GM18502 (cell line): Measurements from ENCODE around the gene RALGPS1.

Experiments
- ATAC-seq: cut with Tn5 transposase; IDR thresholded peaks from one replicate; pipeline ENCODE4 v1.9.1; 2021; ENCODE audit warnings: mild to moderate bottlenecking; ENCODE audit not compliant: unreplicated experiment, poor library complexity

Gene RALGPS1

GRCh38 chr9:127112735-127113161 lies 198.2 kb downstream of the RALGPS1 start:
- no peak for ATAC-seq

GRCh38 chr9:127113191-127113972 lies 198.8 kb downstream of the RALGPS1 start:
- ATAC-seq, result no peak

GRCh38 chr9:127114606-127115005 lies 200.0 kb downstream of the RALGPS1 start:
- ATAC-seq, result no peak

- ATAC-seq, result no peak
These were observed 201.6 kb downstream of the RALGPS1 start for GRCh38 chr9:127116088-127116726.

GRCh38 chr9:127116957-127117356 lies 202.4 kb downstream of the RALGPS1 start:
- ATAC-seq, result no peak

- ATAC-seq, result no peak
These were observed 203.2 kb downstream of the RALGPS1 start for GRCh38 chr9:127117801-127118200.

GRCh38 chr9:127118597-127119319 lies 204.2 kb downstream of the RALGPS1 start:
- ATAC-seq, result no peak

- ATAC-seq, result no peak
These were observed 204.7 kb downstream of the RALGPS1 start for GRCh38 chr9:127119320-127119709.

GRCh38 chr9:127121628-127122175 lies 207.1 kb downstream of the RALGPS1 start:
- no peak for ATAC-seq

GRCh38 chr9:127122176-127123063 lies 207.8 kb downstream of the RALGPS1 start, which contains the start of gene ANGPTL2:
TSS of gene ANGPTL2 (minus strand) at chr9:127122635. CDS start at chr9:127108731, 13,904 bp downstream.
- ATAC-seq, result no peak

- ATAC-seq, result no peak
These were observed 208.7 kb downstream of the RALGPS1 start for GRCh38 chr9:127123064-127123890.

GRCh38 chr9:127124111-127124531 lies 209.5 kb downstream of the RALGPS1 start:
- ATAC-seq, result no peak

- no peak for ATAC-seq
These were observed 210.2 kb downstream of the RALGPS1 start for GRCh38 chr9:127124792-127125191.

- no peak for ATAC-seq
These were observed 212.4 kb downstream of the RALGPS1 start for GRCh38 chr9:127126971-127127370.

- ATAC-seq, result no peak
These were observed 213.9 kb downstream of the RALGPS1 start for GRCh38 chr9:127128341-127129072.

GRCh38 chr9:127129073-127129717 lies 214.6 kb downstream of the RALGPS1 start:
- ATAC-seq, result no peak

GRCh38 chr9:127129718-127130085 lies 215.1 kb downstream of the RALGPS1 start:
- ATAC-seq, result no peak

- no peak for ATAC-seq
These were observed 215.7 kb downstream of the RALGPS1 start for GRCh38 chr9:127130235-127130634.
